Inflammatory macrophage treated with lipopolysaccharide for 4 hours (primary cell): ENCODE data around the gene PAK1IP1.
"Not testable (repeated sequence)": the region's sequence is repeated elsewhere in the genome, so short reads cannot be mapped to it uniquely, and the experiment has no call there.

Source experiments
- DNase-seq: peaks from one replicate; pipeline ENCODE4 v3.0.0-alpha.2; 2020

Gene PAK1IP1

GRCh38 chr6:10695086-10695657 is 400 bp downstream of the PAK1IP1 start:
- DNase-seq: no peak

DNA sequence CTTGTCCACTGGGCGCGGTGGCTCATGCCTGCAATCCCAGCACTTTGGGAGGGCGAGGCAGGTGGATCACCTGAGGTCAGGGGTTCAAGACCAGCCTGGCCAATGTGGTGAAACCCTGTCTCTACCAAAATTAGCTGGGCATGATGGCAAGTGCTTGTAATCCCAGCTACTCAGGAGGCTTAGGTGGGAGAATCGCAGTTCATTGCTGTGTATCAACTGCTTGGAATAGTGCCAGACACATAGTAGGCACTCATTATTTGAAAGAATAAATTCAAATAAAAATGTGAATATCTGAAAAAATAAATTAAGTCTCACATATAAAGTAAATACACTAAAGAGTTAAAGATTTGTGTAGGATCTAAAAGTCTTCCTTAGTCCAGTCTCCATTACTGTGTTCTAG is 1.9 kb downstream of the PAK1IP1 start:
- DNase-seq: no peak

DNA sequence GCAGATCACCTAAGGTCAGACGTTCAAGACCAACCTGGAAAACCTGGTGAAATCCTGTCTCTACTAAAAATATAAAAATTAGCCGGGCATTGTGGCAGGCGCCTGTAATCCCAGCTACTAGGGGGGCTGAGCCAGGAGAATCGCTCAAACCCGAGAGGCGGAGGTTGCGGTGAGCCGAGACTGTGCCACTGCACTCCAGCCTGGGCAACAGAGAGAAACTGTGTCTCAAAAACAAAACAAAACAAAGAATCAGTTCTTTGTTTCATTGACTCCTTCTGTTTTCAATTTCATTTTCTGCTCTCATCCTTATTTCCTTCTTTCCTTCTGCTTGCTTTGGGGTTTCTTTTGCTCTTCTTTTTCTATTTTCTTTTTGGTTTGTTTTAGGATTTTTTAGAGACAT is 19.2 kb downstream of the PAK1IP1 start:
- DNase-seq: no peak

DNA sequence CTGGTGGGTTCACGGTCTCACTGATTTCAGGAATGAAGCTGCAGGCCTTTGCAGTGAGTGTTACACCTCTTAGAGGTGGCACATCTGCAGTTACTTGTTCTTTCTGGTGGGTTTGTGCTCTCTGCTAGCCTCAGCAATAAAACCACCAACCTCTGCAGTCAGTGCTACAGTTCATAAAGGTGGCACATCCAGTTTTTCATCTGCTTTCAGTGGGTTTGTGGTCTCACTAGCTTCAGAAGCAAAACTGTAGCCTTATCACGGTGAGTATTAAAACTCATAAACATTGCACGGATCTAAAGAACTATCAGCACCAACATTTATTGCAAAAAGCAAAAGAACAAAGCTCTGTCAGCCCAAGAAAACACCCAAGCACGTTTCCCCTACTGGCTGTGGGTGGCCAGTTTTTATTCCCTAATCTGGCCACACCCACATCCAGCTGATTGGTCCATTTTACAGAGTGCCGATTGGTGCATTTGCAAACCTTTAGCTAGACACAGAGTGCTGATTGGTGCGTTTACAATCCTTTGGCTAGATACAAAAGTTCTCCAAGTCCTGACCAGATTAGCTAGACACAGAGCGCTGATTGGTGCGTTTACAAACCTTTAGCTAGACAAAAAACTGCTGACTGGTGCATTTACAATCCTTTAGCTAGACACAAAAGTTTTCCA is 24.7 kb downstream of the PAK1IP1 start:
- DNase-seq: peak; percentile 30

DNA sequence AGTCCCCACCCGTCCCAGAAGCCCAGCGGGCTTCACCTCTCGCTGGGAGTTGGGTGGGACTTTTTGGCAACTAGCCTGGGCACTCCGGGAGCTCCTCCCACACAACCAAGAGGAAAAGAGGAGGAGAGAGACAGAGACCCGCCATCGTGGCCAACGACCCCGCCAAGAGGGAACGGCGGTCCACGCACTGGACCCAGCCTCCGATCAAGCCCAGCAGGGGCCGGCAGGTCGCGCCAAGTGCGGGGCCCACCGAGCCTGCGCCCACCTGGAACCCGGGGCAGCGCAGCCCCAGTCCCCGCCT is 25.1 kb downstream of the PAK1IP1 start:
- no peak for DNase-seq

DNA sequence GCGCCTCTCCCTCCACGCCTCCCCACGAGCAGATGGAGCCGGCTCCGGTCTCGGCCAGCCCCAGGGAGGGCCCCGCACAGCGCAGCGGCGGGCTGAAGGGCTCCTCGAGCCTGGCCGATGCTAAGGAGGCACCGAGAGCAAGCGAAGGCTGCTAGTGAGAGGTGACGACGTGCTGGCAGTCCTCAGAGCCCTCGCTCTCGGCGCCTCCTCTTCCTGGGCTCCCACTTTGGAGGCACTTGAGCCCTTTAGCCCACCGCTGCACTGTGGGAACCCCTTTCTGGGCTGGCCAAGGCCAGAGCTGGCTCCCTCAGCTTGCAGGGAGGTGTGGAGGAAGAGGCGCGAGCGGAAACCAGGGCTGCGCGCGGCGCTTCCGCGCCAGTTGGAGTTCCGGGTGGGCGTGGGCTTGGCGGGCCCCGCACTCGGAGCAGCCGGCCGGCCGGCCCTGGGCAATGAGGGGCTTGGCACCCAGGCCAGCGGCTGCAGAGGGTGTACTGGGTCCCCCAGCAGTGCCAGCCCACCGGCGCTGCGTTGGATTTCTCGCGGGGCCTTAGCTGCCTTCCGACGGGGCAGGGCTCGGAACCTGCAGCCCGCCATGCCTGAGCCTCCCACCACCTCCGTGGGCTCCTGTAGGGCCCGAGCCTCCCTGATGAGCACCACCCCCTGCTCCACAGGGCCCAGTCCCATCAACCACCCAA is 25.6 kb downstream of the PAK1IP1 start:
- DNase-seq: peak; percentile 33

DNA sequence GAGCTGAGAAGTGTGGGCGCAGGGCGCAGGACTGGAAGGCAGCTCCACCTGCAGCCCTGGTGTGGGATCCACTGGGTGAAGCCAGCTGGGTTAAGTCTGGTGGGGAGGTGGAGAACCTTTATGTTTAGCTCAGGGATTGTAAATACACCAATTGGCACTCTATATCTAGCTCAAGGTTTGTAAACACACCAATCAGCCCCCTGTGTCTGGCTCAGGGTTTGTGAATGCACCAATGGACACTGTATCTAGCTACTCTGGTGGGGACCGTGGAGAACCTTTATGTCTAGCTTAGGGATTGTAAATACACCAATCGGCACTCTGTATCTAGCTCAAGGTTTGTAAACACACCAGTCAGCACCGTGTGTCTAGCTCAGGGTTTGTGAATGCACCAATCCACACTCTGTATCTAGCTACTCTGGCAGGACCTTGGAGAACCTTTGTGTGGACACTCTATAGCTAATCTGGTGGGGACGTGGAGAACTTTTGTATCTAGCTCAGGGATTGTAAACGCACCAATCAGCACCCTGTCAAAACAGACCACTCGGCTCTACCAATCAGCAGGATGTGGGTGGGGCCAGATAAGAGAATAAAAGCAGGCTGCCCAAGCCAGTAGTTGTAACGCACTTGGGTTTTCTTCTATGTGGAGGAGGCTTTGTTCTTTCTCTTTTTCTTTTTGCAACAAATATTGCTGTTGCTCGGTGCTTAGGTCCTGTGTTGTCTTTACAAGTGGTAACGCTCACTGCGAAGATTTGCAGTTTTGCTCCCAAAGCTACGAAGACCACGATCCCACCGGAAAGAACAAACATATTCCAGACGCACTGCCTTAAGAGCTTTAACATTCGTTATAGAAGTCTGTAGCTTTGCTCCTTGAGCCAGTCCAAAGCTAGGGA is 26.4 kb downstream of the PAK1IP1 start:
- DNase-seq: peak; percentile 5

DNA sequence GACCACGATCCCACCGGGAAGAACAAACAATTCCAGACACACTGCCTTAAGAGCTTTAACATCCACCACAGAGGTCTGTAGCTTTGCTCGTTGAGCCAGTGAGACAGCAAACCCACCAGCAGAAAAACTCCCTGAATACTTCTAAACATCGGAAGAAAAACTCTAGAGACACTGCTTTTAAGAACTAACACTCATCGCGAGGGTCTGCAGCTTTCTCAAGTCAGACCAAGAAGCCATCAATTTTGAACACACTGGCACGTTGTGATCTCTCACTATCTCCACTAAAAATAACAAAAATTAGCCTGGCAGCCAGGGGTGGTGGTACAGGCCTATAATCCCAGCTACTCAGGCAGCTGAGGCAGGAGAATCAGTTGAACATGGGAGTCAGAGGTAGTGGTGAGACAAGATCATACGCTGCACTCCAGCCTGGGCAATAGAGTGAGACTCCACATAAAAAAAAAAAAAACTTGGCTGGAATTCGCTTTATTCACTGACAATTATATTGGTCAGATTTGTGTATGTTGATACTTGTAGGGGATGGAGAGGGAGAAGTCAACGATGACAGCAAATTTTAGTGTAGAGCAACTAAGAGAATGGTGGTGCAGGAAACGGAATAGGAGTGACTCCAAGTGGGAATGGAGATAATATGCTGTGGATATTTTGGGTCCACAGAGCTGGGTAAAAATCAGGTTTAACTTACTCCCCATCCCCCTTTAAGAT is 27.2 kb downstream of the PAK1IP1 start:
- DNase-seq: no peak

- DNase-seq: no peak
These were observed 27.7 kb downstream of the PAK1IP1 start for GRCh38 chr6:10722570-10722819.

- DNase-seq: peak; percentile 91
These were observed 28.2 kb downstream of the PAK1IP1 start, which contains the start of gene TMEM14C for GRCh38 chr6:10722820-10723566. TSS of gene TMEM14C (plus strand) at chr6:10723070. CDS start at chr6:10724614, 1,544 bp downstream.

- no peak for DNase-seq
These were observed 28.8 kb downstream of the PAK1IP1 start for GRCh38 chr6:10723567-10723881.

DNA sequence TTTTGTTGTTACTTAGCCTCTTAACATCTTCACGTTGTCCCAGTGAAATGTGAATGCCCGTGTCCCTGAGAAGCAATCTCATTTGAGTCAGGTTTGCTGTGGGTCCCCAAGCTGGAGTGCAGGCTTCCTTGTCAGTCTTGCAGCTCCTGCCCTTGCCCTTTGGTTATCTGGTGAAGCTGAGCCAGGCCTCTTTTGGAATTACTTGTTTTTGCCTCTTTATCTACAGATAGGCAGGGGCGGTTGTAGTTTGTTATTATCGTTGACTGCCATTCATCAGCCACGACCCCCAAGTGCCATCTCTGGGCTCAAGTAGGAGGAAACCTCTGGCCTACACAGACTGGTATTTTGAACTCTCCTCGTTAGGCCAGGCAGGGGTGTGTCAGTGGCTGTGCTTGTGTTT is 30.3 kb downstream of the PAK1IP1 start:
- no peak for DNase-seq

DNA sequence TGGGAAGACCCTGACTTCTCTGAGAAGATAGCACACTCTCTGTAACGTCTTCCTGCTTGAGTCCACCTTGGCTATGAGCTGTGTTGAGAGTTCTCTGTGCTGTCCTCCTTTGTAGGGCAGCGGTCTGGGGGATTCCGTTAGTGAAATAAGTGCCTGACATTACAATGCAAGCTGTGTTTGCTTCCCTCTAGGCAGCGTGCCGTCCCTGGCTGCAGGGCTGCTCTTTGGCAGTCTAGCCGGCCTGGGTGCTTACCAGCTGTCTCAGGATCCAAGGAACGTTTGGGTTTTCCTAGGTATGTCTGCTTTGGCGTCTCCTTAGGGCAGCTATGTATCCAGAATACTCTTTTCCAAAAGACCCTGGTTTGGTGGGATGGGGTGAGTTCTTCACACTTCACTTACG is 30.9 kb downstream of the PAK1IP1 start:
- DNase-seq: no peak

GRCh38 chr6:10730254-10730653 is 35.5 kb downstream of the PAK1IP1 start:
- peak; percentile 22 for DNase-seq

DNA sequence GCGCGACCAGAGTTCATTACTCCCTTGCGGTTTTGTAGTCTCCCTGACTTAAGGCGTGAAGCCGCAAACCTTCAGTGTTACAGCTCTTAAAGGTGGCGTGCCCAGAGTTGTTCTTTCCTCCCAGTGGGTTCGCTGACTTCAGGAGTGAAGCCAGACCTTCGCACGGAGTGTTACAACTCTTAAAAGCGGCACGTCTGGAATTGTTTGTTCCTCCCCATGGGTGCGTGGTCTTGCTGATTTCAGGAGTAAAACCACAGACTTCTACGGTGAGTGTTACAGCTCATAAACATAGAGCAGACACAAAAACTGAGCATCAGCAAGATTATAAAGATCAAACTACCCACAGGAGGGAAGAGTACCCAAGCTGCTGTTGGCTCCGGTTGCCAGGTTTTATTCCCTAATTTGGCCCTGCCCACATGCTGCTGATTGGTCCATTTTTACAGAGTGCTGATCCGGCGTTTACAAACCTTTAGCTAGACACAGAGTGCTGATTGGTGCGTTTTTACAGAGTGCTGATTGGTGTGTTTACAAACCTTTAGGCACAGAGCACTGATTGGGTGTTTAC is 38.5 kb downstream of the PAK1IP1 start:
- DNase-seq: no peak

DNA sequence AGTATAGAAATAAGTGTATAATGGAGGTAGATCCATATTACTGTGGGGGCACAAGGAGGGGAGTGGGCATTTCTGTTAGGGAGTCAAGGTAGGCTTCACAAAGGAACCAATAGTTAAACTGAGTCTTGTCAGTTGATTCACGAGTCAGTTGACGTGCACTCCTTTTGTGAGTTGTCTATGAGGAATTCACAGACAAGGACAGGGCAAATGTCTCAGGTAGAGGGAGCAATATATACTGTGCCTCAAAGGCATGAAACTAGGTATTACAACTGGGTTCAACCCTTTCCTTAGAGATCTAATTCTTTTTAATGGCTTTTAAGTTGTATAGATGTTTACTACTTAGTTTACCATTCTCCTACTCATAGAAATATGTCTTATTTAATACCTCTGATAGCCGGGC is 39.1 kb downstream of the PAK1IP1 start:
- DNase-seq: no peak

- no peak for DNase-seq
These were observed 42.0 kb downstream of the PAK1IP1 start for GRCh38 chr6:10736731-10737130.

- no peak for DNase-seq
These were observed 45.3 kb downstream of the PAK1IP1 start for GRCh38 chr6:10740061-10740460.

GRCh38 chr6:10741643-10742042 is 46.9 kb downstream of the PAK1IP1 start:
- DNase-seq: not testable (repeated sequence)

- DNase-seq: no peak
These were observed 47.5 kb downstream of the PAK1IP1 start for GRCh38 chr6:10742251-10742650.

GRCh38 chr6:10743515-10743914 is 48.7 kb downstream of the PAK1IP1 start:
- DNase-seq: no peak

DNA sequence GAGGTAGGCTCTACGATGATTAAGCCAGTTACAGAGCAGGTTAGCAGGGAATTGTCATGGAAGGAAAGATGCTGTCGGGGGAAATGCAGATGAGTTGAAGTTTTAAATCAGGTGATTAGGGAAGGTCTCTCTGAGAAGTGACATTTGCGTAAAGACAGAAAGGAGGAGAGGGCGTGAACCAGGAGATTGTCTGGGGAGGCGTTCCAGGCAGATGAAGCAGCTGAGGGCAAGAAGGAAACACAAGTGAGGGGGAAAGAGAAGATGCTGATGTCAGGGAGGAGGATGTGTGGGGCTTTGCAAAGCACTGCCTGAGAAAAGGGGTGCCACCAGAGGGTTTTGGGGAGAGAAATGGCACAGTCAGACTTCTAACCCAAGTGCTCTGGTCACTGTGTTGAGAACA is 50.3 kb downstream of the PAK1IP1 start:
- no peak for DNase-seq
